Muscle of leg (tissue), 11 donors: ENCODE data around the gene ZNF285. TPM values are rescaled to one million over a fixed set of nuclear protein-coding genes. Genes with fewer than 3 reads are reported as not detected.
"Not testable (repeated sequence)": the region's sequence is repeated elsewhere in the genome, so short reads cannot be mapped to it uniquely, and the experiment has no call there.

ENCODE experiments used
- DNase-seq: peaks from one replicate; pipeline ENCODE4 v3.0.0; 2013
- H3K27ac ChIP-seq: one replicate; pipeline ENCODE4 v1.5.1; 2013; ENCODE audit warnings: mild to moderate bottlenecking, low read length, control low read depth
- H3K27me3 ChIP-seq: one replicate; pipeline ENCODE4 v1.6.1; 2013; ENCODE audit warnings: low read length; ENCODE audit not compliant: control insufficient read depth, insufficient read depth
- H3K36me3 ChIP-seq: one replicate; pipeline ENCODE4 v1.6.1; 2013; ENCODE audit warnings: low read length; ENCODE audit not compliant: control insufficient read depth, insufficient read depth
- H3K4me1 ChIP-seq: one replicate; pipeline ENCODE4 v1.6.1; 2013; ENCODE audit warnings: low read length; ENCODE audit not compliant: control insufficient read depth, insufficient read depth
- H3K4me3 ChIP-seq: one replicate; pipeline ENCODE4 v1.5.1; 2013; ENCODE audit warnings: low read length, control low read depth
- H3K9me3 ChIP-seq: replicated peaks from 2 replicates; pipeline ENCODE4 v1.6.1; 2013; ENCODE audit warnings: low read depth, low read length; ENCODE audit not compliant: control insufficient read depth
- WGBS: methylation state at CpG from one replicate; pipeline ENCODE4 v1.1.5; 2013; ENCODE audit warnings: missing lambda C conversion rate; ENCODE audit not compliant: insufficient coverage; 5-methylcytosine and 5-hydroxymethylcytosine counted together
- polyA plus RNA-seq, 8 donors: library from polyadenylated mRNA; unstranded; fragments of 120-200 nt; gene quantifications; one replicate each; pipeline versions ENCODE4 v1.2.1 to v1.2.3, GENCODE V29; 2013; ENCODE audit warnings: inconsistent platforms in 1 of 8, low replicate concordance in 1 of 8; ENCODE audit not compliant: insufficient read length in 8 of 8, insufficient read depth in 1 of 8
- total RNA-seq: library from RNA; stranded (reverse); fragments of 120-200 nt; gene quantifications from one replicate; pipeline ENCODE4 v1.2.4, GENCODE V29; 2013

Gene ZNF285
- total and polyA plus RNA-seq, 9 donors, result 3.5 to 7.2 (median 4.8) TPM

DNA sequence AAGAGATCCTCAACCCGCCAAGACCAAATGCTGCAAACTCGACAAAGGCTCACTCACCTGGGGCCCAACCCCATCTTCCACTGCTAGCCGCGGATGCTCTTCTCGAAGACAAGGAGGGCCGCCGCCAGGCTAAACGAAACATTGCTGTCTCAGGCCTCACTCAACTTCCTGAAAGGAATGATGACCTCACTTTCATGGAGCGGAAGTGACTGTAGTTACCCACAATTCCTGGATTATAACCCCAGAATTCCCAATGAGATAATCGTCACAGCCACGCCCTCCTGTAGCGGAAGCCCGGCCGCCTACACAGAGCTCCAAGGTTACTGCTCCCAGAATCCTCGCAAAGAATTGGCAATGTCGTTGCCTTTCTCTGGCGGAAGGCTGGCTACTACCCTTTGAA, 34.4 kb downstream of the ZNF285 start:
- H3K4me3 ChIP-seq, result no peak overlapping the region
- DNase-seq, result no peak
- no peaks in the 10 kb centered on the region for H3K27me3 ChIP-seq
- no peaks in the 10 kb centered on the region for H3K36me3 ChIP-seq
- 71% methylated on average over 11 of the region's 17 CpGs for WGBS
- H3K9me3 ChIP-seq, result peaks cover 2% of the 10 kb centered on the region
- no peaks in the 10 kb centered on the region for H3K4me1 ChIP-seq
- H3K27ac ChIP-seq, result no peak overlapping the region

DNA sequence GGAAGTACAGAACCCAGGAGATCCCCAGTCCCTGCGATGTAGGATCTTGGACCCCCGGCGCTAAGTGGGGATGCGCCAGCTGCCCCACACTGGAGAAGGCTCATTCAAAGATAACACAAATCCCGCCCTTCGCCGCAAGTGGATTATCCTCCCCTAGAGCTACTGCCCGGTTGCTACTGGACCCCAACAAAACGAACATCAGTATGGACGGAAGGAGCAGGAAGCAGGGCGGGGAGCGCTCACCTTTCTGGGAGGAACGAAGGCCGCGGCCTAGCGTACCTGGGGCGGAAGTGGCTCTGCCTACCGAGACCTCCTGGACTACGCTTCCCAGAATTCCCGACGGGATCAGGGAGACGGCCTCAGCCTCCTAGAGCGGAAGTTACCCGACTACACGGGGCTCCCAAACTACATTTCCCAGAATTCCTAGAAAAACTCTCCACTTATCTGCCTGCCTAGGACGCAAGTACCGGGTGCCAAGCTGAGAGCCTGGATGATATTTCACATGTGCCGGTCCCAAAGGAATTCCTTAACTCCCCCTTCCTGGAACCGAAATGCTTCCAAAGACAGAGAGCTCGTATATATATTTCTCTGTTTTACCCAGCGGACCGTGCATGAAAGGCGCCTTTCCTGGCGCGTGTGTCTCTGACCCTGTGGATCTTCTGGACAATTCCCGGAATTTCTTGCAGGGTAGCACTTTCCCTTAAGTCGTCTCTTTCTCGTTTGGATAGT, 44.9 kb downstream of the ZNF285 start, which contains the start of gene ZNF112:
TSS of gene ZNF112 (minus strand) at position 298 of the 729 bp plus-strand sequence. CDS start 16,141 bp downstream, outside the sequence.
- Histone ChIP-seq H3K4me3 (peak within 1 kb of the TSS; percentile 78), H3K27ac (peak within 1 kb of the TSS; percentile 65)
- WGBS, result 0% methylated on average over 26 of the region's 38 CpGs

DNA sequence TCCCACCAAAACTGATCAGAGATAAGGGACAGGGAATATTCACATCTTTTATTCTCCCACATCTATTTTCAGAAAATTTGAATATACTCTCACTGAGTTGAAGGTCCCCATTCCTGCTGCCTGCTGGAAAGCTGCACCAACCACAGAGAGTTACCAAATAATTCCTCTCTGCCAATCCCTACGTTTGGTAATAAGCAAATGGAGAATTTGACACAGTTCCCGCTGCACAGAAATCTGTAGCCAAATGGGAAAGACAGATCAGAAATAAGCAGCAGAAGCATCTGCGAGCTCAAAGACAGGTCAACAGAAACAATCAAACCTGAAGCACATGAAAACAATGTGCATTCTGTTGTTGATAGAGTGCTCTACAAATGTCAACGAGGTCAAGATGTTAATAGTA, 54.9 kb downstream of the ZNF285 start:
- no peak overlapping the region for H3K4me3 ChIP-seq
- WGBS, result 80% methylated on average over 1 of the region's 4 CpGs
- no peak overlapping the region for H3K27ac ChIP-seq
- peaks cover 58% of the 10 kb centered on the region for H3K9me3 ChIP-seq
- H3K4me1 ChIP-seq, result no peaks in the 10 kb centered on the region
- H3K36me3 ChIP-seq, result peaks cover 4% of the 10 kb centered on the region
- H3K27me3 ChIP-seq, result no peaks in the 10 kb centered on the region
- DNase-seq, result no peak

More for the DNA sequence above, 44.9 kb downstream of the ZNF285 start, which contains the start of gene ZNF112:
- Histone ChIP-seq H3K27me3 (no peaks in the 10 kb centered on the region), H3K4me1 (peaks cover 2% of the 10 kb centered on the region), H3K36me3 (no peaks in the 10 kb centered on the region), H3K9me3 (peaks cover 8% of the 10 kb centered on the region)
- peak; percentile 99 for DNase-seq

DNA sequence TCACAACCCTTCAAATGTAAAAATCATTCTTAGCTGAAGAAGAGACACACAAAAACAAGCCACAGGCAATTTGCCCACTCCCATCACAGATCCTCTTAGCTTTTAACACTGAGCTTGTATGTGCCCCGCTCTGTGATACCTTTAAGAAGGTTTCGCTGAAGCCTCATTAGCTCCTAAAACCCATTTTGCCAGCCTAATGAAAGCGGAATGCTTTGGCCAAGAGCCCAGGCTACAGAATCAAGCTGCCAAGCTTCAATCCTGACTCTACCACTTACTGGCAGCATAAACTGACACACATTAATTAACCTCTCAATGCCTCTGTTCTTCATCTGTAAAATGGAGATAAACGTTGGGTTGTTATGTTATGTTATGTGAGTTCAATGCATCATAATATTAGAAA, 55.4 kb downstream of the ZNF285 start:
- no peak overlapping the region for H3K4me3 ChIP-seq
- H3K27me3 ChIP-seq, result no peaks in the 10 kb centered on the region
- WGBS, result 92% methylated on average over 3 of the region's 4 CpGs
- no peaks in the 10 kb centered on the region for H3K4me1 ChIP-seq
- H3K9me3 ChIP-seq, result peaks cover 57% of the 10 kb centered on the region
- no peak overlapping the region for H3K27ac ChIP-seq
- peaks cover 4% of the 10 kb centered on the region for H3K36me3 ChIP-seq
- no peak for DNase-seq

DNA sequence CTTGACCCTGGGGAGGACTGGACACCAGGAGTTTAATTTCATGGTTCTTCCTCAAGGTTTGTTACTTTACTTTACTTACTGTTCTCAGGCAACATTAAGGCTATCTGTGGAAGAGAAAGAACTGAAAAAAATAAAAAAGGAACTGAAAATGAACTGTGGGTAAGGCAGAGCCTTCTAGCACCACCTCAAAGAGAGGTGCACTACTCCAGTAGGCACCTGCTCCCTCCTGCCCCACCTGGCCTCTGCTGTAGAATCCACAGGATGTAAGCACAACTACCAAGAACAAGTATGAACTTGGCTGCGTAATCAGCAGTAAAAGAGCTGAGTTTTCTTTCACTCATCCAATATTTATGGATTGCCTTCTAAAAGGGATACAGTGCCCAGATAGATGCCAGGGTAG, 57.2 kb downstream of the ZNF285 start:
- no peaks in the 10 kb centered on the region for H3K27me3 ChIP-seq
- H3K4me3 ChIP-seq, result no peak overlapping the region
- peaks cover 14% of the 10 kb centered on the region for H3K36me3 ChIP-seq
- DNase-seq, result no peak
- H3K9me3 ChIP-seq, result peaks cover 53% of the 10 kb centered on the region
- H3K27ac ChIP-seq, result no peak overlapping the region
- no CpG with 5 or more reads among the region's 1 CpG for WGBS
- no peaks in the 10 kb centered on the region for H3K4me1 ChIP-seq

DNA sequence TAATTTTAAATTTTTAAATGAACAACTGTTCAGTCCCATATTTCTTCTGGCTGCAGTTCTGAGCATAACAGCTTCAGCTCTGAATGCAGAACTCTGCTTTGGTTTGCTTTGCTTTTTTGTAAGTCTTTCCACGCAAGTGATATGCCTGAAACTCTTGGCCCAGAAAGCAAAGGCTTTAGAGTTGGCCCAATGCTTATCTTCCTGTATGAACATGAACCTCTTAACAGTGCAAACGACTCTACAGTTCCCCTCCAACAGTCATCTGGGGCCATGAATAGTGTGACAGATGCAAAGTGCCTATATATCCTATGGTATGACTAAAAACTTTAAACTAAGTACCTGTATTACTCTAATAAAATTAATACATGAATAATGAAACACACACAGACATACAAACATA, 59.6 kb downstream of the ZNF285 start:
- Histone ChIP-seq H3K4me1 (no peaks in the 10 kb centered on the region), H3K36me3 (peaks cover 24% of the 10 kb centered on the region), H3K27ac (no peak overlapping the region), H3K4me3 (no peak overlapping the region), H3K9me3 (peaks cover 38% of the 10 kb centered on the region), H3K27me3 (no peaks in the 10 kb centered on the region)
- 100% methylated on average over 1 of the region's 2 CpGs for WGBS
- DNase-seq, result no peak

DNA sequence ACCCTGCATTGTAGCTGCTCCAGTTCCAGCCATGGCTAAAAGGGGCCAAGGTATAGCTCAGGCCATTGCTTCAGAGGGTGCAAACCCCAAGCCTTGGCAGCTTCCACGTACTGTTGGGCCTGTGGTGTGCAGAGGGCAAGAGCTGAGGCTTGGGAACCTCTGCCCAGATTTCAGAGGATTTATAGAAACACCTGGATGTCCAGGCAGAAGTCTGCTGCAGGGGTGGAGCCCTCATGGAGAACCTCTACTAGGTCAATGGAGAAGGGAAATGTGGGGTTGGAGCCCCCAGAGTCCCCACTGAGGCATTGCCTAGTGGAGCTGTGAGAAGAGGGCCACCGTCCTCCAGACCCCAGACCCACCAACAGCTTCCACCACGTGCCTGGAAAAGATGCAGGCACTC, 66.8 kb downstream of the ZNF285 start:
- DNase-seq, H3K4me3 ChIP-seq, H3K27ac ChIP-seq, H3K4me1 ChIP-seq, H3K27me3 ChIP-seq: not testable (repeated sequence)
- Histone ChIP-seq H3K9me3 (peaks cover 49% of the 10 kb centered on the region), H3K36me3 (peaks cover 60% of the 10 kb centered on the region)
- 88% methylated on average over 1 of the region's 3 CpGs for WGBS

Other genes with a start within 250 kb of the ZNF285 start
- 20.9 TPM for gene ZNF226, start 236.5 kb downstream of the ZNF285 start, total RNA-seq
- 10 to 100 TPM; 10.1 to 14.9 (median 12.1) TPM for gene ZNF226, start 236.5 kb downstream of the ZNF285 start, polyA plus RNA-seq
- gene ZNF227, start 189.1 kb downstream of the ZNF285 start, total RNA-seq, result 18.9 TPM
- 10 to 100 TPM; 11.1 to 15.1 (median 12.7) TPM for gene ZNF227, start 189.1 kb downstream of the ZNF285 start, polyA plus RNA-seq
- gene ZNF233, start 141.7 kb downstream of the ZNF285 start, total RNA-seq, result 2.4 TPM
- gene ZNF233, start 141.7 kb downstream of the ZNF285 start, polyA plus RNA-seq, result 1 to 10 TPM; 1.4 to 3.5 (median 2.5) TPM
- gene ZNF235, start 96.6 kb downstream of the ZNF285 start, total RNA-seq, result 8.6 TPM
- 1 to 10 TPM; 4.3 to 6.9 (median 5.8) TPM for gene ZNF235, start 96.6 kb downstream of the ZNF285 start, polyA plus RNA-seq
- 8.9 TPM for gene ZNF112, start 44.9 kb downstream of the ZNF285 start, total RNA-seq
- 1 to 10 TPM; 4.9 to 6.4 (median 6.0) TPM for gene ZNF112, start 44.9 kb downstream of the ZNF285 start, polyA plus RNA-seq
- gene ZNF229, start 46.9 kb upstream of the ZNF285 start, total RNA-seq, result 6.4 TPM
- gene ZNF229, start 46.9 kb upstream of the ZNF285 start, polyA plus RNA-seq, result 1 to 10 TPM; 4.2 to 6.6 (median 5.4) TPM
- gene ZNF180, start 98.9 kb upstream of the ZNF285 start, total RNA-seq, result 10.2 TPM
- gene ZNF180, start 98.9 kb upstream of the ZNF285 start, polyA plus RNA-seq, result 1 to 10 TPM; 4.8 to 9.7 (median 6.4) TPM
- not detected for gene CEACAM20, start 128.1 kb upstream of the ZNF285 start, total RNA-seq
- not detected for gene CEACAM20, start 128.1 kb upstream of the ZNF285 start, polyA plus RNA-seq
- gene IGSF23, start 212.0 kb upstream of the ZNF285 start, total RNA-seq, result not detected
- gene IGSF23, start 212.0 kb upstream of the ZNF285 start, polyA plus RNA-seq, result not detected
- gene PVR, start 242.3 kb upstream of the ZNF285 start, total RNA-seq, result 22.3 TPM
- 10 to 100 TPM; 18.4 to 25.6 (median 20.1) TPM for gene PVR, start 242.3 kb upstream of the ZNF285 start, polyA plus RNA-seq